ENCODE measurements around the gene C16orf87.

GRCh38 chr16:46812781-46813540 is 18.0 kb downstream of the C16orf87 start:
- TF ChIP-seq, protein P1, sequence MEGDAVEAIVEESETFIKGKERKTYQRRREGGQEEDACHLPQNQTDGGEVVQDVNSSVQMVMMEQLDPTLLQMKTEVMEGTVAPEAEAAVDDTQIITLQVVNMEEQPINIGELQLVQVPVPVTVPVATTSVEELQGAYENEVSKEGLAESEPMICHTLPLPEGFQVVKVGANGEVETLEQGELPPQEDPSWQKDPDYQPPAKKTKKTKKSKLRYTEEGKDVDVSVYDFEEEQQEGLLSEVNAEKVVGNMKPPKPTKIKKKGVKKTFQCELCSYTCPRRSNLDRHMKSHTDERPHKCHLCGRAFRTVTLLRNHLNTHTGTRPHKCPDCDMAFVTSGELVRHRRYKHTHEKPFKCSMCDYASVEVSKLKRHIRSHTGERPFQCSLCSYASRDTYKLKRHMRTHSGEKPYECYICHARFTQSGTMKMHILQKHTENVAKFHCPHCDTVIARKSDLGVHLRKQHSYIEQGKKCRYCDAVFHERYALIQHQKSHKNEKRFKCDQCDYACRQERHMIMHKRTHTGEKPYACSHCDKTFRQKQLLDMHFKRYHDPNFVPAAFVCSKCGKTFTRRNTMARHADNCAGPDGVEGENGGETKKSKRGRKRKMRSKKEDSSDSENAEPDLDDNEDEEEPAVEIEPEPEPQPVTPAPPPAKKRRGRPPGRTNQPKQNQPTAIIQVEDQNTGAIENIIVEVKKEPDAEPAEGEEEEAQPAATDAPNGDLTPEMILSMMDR (IDR thresholded peaks at IDR 0.05; ENCODE audit: low read depth, low read length) = no peak
- no peak for TF ChIP-seq EZH2phosphoT487 (IDR thresholded peaks at IDR 0.05; ENCODE audit: low read depth)
